ENCODE data around the gene RASGRF1.

GRCh38 chr15:79023918-79024317 lies 66.7 kb downstream of the RASGRF1 start:
- TF ChIP-seq SP1 (IDR thresholded peaks at IDR 0.05): no peak
- TF ChIP-seq NFRKB (IDR thresholded peaks at IDR 0.05): no peak
- no peak for TF ChIP-seq ARNT (IDR thresholded peaks at IDR 0.05)
- TF ChIP-seq LEF1 (IDR thresholded peaks at IDR 0.05; ENCODE audit: borderline replicate concordance): no peak
- TF ChIP-seq FOXA1 (IDR thresholded peaks at IDR 0.05): no peak
- TF ChIP-seq PKNOX1 (IDR thresholded peaks at IDR 0.05): no peak
